Suppressor macrophage treated with lipopolysaccharide for 4 hours (primary cell): ENCODE data around the gene FREM3.
"Not testable (repeated sequence)": the region's sequence is repeated elsewhere in the genome, so short reads cannot be mapped to it uniquely, and the experiment has no call there.

Experiments
- DNase-seq: peaks from one replicate; pipeline ENCODE4 v3.0.0-alpha.2; 2020

Gene FREM3

GRCh38 chr4:143700416-143701352, at the start of gene FREM3:
Gene FREM3, minus strand, starts transcription at chr4:143700675. Its CDS starts 0 bp downstream, at chr4:143700675.
- DNase-seq = no peak

GRCh38 chr4:143745874-143746273, 45.4 kb upstream of the FREM3 start:
- DNase-seq = no peak

- DNase-seq = no peak
Observed at GRCh38 chr4:143743591-143743990, 43.1 kb upstream of the FREM3 start.

GRCh38 chr4:143742834-143743233, 42.4 kb upstream of the FREM3 start:
- no peak for DNase-seq

- no peak for DNase-seq
Observed at GRCh38 chr4:143736861-143737260, 36.4 kb upstream of the FREM3 start.

- DNase-seq = not testable (repeated sequence)
Observed at GRCh38 chr4:143736061-143736460, 35.6 kb upstream of the FREM3 start.

- DNase-seq = no peak
Observed at GRCh38 chr4:143728166-143728565, 27.7 kb upstream of the FREM3 start.

- DNase-seq = no peak
Observed at GRCh38 chr4:143726714-143727113, 26.2 kb upstream of the FREM3 start.

- no peak for DNase-seq
Observed at GRCh38 chr4:143721317-143721716, 20.8 kb upstream of the FREM3 start.

- not testable (repeated sequence) for DNase-seq
Observed at GRCh38 chr4:143718748-143719147, 18.3 kb upstream of the FREM3 start.

- no peak for DNase-seq
Observed at GRCh38 chr4:143713955-143714625, 13.6 kb upstream of the FREM3 start.

GRCh38 chr4:143713553-143713952, 13.1 kb upstream of the FREM3 start:
- no peak for DNase-seq

- DNase-seq = no peak
Observed at GRCh38 chr4:143712155-143712550, 11.7 kb upstream of the FREM3 start.

GRCh38 chr4:143711543-143712154, 11.2 kb upstream of the FREM3 start:
- DNase-seq = no peak

GRCh38 chr4:143701365-143701764, 890 bp upstream of the FREM3 start:
- no peak for DNase-seq

GRCh38 chr4:143700046-143700415, 444 bp downstream of the FREM3 start:
- no peak for DNase-seq

- DNase-seq = no peak
Observed at GRCh38 chr4:143699331-143700045, 987 bp downstream of the FREM3 start.

GRCh38 chr4:143693856-143694255, 6.6 kb downstream of the FREM3 start:
- DNase-seq = no peak

- no peak for DNase-seq
Observed at GRCh38 chr4:143692241-143692640, 8.2 kb downstream of the FREM3 start.

GRCh38 chr4:143679434-143679833, 21.0 kb downstream of the FREM3 start:
- DNase-seq = no peak

GRCh38 chr4:143673629-143674028, 26.8 kb downstream of the FREM3 start:
- not testable (repeated sequence) for DNase-seq

GRCh38 chr4:143668930-143669552, 31.4 kb downstream of the FREM3 start:
- DNase-seq = no peak

- no peak for DNase-seq
Observed at GRCh38 chr4:143667461-143667860, 33.0 kb downstream of the FREM3 start.
